ENCODE data around the gene SNAI3. TPM values are rescaled to one million over a fixed set of nuclear protein-coding genes. Genes with fewer than 3 reads are reported as not detected.

The SNAI3 gene
- total and polyA plus RNA-seq, 9 of the 15 experiments (the other 6 are each of a cell fraction or from before 2014, with no cell fraction given) = 0.04 to 4.1 (median 0.80) TPM; not detected in 1

DNA sequence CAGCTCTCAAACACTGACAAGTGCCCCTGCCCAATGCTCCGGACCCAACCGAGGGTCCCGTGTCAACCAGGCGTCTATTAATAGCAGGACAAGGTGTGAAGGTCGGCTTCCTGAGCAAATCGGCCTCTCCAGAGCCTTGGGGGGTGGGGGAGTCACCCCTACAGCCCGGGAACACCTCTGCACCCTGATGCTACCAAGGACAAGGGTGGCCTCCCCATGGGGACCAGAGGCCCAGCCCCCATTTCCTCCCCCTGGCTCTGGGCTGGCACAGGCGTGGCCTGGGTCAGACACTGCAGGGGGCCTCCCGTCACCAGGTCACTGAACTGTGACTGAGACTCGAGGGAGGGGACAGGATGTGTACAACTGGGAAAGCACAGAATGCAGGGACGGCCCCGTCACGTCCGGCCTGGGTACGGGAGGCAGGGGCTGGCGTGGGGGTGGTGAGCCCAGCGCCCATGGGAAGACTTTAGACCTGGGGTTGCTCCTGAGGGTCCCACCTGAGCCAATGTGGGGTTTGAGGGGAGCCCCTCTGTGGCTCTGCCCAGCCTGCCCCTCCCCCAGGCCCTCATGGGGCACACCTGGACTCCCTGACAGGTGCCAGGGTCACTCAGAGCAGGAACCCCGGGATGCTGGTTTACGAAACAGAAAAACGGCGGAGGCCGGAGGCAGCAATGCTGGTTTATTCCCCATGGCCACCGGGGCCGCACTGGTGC, 34.9 kb downstream of the SNAI3 start (continued):
- TF ChIP-seq, protein P1, sequence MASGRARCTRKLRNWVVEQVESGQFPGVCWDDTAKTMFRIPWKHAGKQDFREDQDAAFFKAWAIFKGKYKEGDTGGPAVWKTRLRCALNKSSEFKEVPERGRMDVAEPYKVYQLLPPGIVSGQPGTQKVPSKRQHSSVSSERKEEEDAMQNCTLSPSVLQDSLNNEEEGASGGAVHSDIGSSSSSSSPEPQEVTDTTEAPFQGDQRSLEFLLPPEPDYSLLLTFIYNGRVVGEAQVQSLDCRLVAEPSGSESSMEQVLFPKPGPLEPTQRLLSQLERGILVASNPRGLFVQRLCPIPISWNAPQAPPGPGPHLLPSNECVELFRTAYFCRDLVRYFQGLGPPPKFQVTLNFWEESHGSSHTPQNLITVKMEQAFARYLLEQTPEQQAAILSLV (tag; IDR thresholded peaks at IDR 0.05) = no peak
- TF ChIP-seq PTBP1 (IDR thresholded peaks at IDR 0.05; ENCODE audit: low read depth, low read length) (no peak), TEAD4 (IDR thresholded peaks at IDR 0.05; ENCODE audit: low read length) (no peak; the same call in 1 of the 2 replicates), TEAD4 (CRISPR knock-in tag; IDR thresholded peaks at IDR 0.05; ENCODE audit: borderline replicate concordance) (no peak), HMGN3 (IDR thresholded peaks at IDR 0.05; ENCODE audit: borderline replicate concordance, extremely low read depth, insufficient read length, low read depth, low read length) (no peak), SP2 (IDR thresholded peaks at IDR 0.05; ENCODE audit: extremely low read depth, low read depth, low read length, poor library complexity, severe bottlenecking) (no peak), XRCC4 (IDR thresholded peaks at IDR 0.05; ENCODE audit: extremely low read depth, insufficient read depth, insufficient read length) (no peak), ZNF79 (CRISPR knock-in tag; IDR thresholded peaks at IDR 0.05; ENCODE audit: low read depth) (no peak), POLR3A (IDR thresholded peaks at IDR 0.05; ENCODE audit: borderline replicate concordance, extremely low read depth, insufficient read depth, insufficient read length) (no peak), WHSC1 (IDR thresholded peaks at IDR 0.05; ENCODE audit: low read length) (no peak), RFX1 (IDR thresholded peaks at IDR 0.05) (no peak), ZC3H11A (IDR thresholded peaks at IDR 0.05; ENCODE audit: low read depth, low read length) (no peak), RHOXF2B (CRISPR knock-in tag; conservative IDR thresholded peaks at IDR 0.05) (no peak), GABPB2 (CRISPR knock-in tag; conservative IDR thresholded peaks at IDR 0.05) (no peak), MYC (IDR thresholded peaks at IDR 0.05; ENCODE audit: low read depth, low read length) (no peak; the same call in none of the 2 replicates), MYC (CRISPR knock-in tag; IDR thresholded peaks at IDR 0.05; ENCODE audit: borderline replicate concordance, low read depth) (no peak), KAT2B (IDR thresholded peaks at IDR 0.05; ENCODE audit: low read depth, low read length) (no peak), ATF1 (CRISPR knock-in tag; IDR thresholded peaks at IDR 0.05) (no peak), ATF1 (tag; IDR thresholded peaks at IDR 0.05) (peak; percentile 84)
- TF ChIP-seq, protein P2, sequence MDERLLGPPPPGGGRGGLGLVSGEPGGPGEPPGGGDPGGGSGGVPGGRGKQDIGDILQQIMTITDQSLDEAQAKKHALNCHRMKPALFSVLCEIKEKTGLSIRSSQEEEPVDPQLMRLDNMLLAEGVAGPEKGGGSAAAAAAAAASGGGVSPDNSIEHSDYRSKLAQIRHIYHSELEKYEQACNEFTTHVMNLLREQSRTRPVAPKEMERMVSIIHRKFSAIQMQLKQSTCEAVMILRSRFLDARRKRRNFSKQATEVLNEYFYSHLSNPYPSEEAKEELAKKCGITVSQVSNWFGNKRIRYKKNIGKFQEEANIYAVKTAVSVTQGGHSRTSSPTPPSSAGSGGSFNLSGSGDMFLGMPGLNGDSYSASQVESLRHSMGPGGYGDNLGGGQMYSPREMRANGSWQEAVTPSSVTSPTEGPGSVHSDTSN (CRISPR knock-in tag; IDR thresholded peaks at IDR 0.05; ENCODE audit: low read depth) = no peak
- TF ChIP-seq, protein P2 (tag; conservative IDR thresholded peaks at IDR 0.05; ENCODE audit: low read depth) = no peak
- TF ChIP-seq, protein P3, sequence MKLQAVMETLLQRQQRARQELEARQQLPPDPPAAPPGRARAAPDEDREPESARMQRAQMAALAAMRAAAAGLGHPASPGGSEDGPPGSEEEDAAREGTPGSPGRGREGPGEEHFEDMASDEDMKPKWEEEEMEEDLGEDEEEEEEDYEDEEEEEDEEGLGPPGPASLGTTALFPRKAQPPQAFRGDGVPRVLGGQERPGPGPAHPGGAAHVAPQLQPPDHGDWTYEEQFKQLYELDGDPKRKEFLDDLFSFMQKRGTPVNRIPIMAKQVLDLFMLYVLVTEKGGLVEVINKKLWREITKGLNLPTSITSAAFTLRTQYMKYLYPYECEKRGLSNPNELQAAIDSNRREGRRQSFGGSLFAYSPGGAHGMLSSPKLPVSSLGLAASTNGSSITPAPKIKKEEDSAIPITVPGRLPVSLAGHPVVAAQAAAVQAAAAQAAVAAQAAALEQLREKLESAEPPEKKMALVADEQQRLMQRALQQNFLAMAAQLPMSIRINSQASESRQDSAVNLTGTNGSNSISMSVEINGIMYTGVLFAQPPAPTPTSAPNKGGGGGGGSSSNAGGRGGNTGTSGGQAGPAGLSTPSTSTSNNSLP (IDR thresholded peaks at IDR 0.05; ENCODE audit: borderline replicate concordance, low read depth, low read length) = no peak
- TF ChIP-seq, protein P4, sequence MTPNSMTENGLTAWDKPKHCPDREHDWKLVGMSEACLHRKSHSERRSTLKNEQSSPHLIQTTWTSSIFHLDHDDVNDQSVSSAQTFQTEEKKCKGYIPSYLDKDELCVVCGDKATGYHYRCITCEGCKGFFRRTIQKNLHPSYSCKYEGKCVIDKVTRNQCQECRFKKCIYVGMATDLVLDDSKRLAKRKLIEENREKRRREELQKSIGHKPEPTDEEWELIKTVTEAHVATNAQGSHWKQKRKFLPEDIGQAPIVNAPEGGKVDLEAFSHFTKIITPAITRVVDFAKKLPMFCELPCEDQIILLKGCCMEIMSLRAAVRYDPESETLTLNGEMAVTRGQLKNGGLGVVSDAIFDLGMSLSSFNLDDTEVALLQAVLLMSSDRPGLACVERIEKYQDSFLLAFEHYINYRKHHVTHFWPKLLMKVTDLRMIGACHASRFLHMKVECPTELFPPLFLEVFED (CRISPR knock-in tag; conservative IDR thresholded peaks at IDR 0.05) = no peak

Data from K562 (cell line).